Measurements from ENCODE around the gene ETV3L.

ETV3L gene

DNA sequence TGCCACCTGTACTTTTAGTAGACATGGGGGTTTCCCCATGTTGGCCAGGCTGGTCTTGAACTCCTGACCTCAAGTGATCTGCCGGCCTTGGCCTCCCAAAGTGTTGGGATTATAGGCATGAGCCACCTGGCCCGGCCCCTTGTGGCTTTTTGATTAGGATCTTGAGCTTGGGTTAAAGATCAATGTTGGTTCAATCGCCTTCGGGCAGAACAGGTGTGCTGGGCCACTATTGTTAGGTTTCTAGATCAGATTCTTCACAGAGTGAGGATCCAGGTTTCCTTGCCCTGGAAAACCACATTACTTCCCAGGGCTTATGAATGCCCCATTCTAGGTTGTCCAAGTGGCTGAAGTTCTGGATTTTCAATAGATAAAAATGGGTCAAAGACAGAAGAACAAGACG is 32.5 kb upstream of the ETV3L start:
- DNase-seq (ENCODE audit: low read depth in 2 of 2): no peak

- DNase-seq (ENCODE audit: low read depth in 2 of 2): no peak
Measured at GRCh38 chr1:157131281-157131680, 31.7 kb upstream of the ETV3L start.

DNA sequence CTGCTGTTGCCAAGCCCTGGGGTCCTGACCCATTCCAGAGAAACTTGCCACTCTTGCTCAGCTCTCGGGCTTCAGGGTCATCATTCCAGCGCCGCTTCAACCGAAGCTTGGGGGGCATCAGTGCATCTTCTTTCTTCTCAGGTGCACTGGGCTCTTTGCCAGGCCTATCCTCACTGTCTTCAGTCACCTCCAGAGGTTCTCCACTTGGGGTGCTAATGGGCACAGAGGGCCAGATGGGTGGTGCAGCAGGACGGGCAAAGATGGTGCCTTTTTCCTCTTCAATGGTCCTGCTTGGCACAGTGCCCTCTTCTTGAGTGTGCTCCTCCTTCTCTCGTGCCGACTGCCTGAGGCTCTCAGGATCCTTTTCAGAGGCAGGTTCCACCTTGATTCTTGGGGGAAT is 25.2 kb upstream of the ETV3L start:
- no peak for DNase-seq (ENCODE audit: low read depth in 2 of 2)

GRCh38 chr1:157119448-157119847 is 19.8 kb upstream of the ETV3L start:
- no peak for DNase-seq (ENCODE audit: low read depth in 2 of 2)

GRCh38 chr1:157119008-157119407 is 19.4 kb upstream of the ETV3L start:
- no peak for DNase-seq (ENCODE audit: low read depth in 2 of 2)

GRCh38 chr1:157117527-157118057 is 18.0 kb upstream of the ETV3L start:
- DNase-seq (ENCODE audit: low read depth in 2 of 2): no peak

DNA sequence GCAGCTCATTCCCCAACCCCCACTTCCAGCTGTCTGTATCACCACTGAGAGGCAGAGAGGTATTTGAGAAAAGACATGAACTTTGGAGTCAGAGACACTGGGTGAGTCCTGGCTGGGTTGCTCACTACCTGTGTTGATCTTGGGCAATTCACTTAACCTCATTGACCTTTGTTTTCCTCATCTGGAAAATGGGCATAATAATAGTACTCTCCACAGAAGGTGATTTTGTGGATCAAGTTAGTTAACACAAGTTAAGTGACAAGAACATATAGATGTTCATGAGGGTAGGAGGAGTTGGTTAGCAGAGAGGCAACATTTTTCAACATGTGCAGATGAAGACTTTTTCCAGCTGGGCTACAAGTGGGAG is 17.1 kb upstream of the ETV3L start:
- no peak for DNase-seq (ENCODE audit: low read depth in 2 of 2)

DNA sequence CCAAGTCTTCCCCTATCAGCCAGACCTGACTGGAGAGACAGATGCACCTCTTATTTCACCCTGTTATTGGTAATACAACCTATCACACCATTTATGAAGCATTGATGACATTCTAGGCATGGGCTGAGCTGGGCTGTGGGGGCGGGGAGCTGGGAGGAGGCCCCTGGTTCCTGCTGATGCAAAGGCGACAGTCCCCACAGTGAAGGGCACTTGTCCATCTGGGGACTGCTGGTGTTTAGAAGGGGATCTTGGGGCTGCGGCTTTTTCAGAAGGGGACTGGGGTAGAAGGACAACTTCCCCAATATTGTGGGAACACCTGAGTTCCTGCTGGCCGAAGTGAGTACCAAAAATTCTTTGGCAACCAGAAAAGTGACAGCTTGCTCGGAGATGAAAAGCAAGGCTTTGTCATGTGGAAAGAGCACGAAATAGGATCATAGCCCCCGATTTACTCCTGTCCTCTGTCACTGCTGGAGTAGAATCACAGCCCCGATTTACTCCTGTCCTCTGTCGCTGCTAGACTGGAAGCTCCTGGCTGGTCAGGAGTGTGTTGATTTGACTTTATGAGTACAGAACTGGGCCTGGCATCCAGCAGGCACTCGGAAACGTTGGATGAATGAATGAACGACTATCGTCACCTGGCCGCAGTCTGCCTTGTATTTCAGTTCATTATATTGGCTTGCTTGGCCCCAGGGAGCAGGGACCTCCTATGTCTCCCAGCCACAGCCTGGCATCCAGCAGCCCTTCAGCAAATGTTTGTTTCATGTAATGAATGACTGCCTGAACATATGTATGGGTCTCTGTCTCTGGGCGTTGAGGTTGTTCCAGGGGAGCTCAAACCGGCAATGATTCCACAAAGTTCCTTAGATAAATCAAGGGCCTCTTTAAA is 16.5 kb upstream of the ETV3L start:
- no peak for DNase-seq (ENCODE audit: low read depth in 2 of 2)

DNA sequence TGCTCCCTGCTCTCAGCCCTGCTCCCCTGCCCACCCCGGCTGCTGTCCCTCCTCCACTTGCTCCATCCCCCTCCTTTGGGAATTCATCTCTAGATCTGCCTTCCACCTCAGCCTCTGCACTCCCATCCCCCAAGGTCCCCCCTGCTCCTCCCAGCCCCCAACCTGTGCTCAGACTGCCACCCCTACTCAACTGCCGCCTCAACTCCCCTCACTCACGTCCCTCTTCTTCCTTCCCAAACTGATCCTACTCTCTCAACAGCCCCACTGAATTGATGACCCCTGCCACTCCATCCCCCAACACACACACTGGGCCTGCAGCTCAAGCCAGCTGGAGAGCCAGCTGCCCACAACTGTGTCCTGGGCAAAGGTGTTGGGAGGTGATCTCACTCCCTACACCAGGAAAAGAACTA is 15.8 kb upstream of the ETV3L start:
- no peak for DNase-seq (ENCODE audit: low read depth in 2 of 2)

DNA sequence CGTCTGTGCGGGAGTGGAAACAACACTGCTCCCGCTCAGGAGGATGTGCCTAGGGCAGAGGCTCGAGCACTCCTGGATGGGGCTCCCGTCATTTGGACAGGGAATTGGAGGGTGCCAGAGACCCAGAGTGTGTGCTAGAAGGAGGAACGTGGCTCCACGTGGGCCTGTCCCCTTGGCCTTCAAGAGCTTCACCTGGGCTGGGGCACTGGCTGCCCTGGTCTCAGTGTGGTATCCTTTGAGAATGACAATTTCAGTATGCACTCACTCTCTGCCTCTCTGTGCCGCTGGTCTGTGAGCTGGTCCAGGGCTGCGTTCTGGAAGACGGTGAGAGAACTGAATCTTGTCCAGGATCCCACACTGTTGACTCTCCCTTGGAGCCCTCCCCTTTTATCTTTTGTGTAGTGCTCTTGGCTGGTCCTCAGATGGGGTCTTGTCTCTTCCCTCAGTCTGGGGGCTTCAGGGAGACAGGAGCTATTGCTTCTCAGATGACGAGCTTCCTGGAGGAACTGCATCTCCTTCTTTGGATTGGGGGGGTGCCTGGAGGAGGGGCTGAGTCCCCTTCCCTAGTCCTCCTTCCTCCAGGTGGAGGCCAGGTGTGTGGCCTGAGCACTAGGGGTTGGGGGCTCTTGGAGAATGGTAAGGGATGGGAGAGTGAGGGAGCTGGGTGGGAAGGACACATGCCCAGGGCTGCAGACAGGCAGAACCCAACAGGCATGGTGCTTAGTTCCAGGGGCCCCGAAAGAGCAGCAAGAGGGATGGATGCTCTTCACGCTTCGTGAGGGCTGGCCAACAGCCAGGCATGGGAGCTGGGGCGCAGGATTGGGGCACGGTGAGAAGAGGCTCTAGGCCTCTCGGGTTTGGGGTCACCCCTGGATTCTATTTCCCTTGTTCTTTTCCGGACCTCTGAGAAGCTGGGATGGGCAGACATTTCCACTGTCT is 14.8 kb upstream of the ETV3L start:
- DNase-seq (ENCODE audit: low read depth in 2 of 2): no peak

DNA sequence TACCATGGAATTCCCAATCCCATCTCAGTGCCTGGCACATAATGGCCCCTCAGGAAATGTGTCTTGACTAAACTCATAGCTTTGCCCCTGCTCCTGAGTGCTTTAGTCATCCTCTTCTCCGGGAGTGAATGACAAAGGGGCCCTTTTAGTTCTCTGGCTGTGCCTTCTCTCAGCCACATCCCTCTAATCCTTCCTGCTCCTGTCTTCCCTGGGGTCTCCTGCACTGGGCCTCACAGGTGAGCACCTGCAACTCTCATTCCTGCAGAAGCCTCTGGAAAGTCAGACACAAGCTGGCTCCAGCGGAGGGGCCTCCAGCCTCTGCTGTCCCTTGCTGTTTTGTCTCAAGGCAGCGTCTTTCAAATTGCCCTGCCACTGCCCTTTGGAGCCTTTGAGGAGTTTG is 14.0 kb upstream of the ETV3L start:
- DNase-seq (ENCODE audit: low read depth in 2 of 2): no peak

- no peak for DNase-seq (ENCODE audit: low read depth in 2 of 2)
Measured at GRCh38 chr1:157113106-157113505, 13.5 kb upstream of the ETV3L start.

GRCh38 chr1:157112186-157112867 is 12.7 kb upstream of the ETV3L start:
- no peak for DNase-seq (ENCODE audit: low read depth in 2 of 2)

DNA sequence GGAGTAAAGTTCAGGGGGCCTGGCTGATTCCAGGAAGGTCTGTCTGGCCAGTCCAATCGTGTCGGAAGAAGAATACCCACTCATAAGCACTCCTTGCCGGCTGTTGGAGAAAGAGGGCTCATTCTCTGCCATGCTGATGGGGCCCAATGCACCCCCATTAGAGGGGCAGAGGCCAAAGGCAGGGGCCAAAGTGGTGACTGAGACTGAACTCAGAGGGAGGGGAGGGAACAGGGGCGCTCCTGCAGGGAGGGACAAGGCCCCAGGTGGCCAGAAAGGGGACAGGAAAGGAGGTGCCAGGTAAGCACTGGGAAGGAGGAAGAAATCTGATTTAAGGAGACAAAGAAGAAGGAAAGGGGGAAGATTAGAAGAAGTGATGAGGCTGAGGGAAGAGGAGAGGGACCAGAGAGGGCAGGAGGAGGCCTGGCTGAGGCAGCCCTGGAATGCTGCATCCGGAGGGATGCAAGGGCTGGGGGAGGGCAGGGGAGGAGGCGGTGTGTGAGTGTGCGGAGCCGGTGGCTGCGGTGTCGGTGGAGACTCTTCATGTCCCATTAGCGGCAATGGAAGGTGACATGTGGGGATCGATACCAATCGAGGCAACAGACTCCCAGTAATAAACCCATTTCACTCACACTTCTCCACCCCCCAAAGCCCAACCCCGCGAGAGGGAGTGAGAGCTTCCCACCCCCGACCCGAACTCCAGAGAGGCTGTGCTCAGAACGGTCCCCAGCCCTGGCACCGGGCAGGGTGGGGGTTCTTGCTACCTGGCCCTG is 12.0 kb upstream of the ETV3L start:
- no peak for DNase-seq (ENCODE audit: low read depth in 2 of 2)

GRCh38 chr1:157110686-157111085 is 11.1 kb upstream of the ETV3L start:
- DNase-seq (ENCODE audit: low read depth in 2 of 2): no peak

DNA sequence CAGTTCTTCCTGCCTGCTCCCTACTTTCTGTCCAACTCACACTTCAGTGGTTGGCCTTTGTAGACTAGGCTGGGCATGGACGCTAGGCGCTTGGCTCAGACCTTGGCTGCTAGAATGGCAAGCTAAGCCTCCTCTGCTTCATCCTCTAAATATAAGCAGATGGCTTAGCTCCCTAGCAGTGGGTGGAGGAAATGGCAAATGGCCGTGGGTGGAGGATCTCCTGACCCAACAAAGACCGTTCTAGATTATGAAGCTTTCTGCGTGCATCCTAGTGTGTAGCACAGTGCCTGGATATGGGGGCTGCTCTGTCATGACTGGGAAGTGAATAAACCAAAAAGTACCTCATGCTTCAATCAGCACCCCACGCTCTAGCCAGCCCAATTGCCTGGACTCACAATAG is 10.4 kb upstream of the ETV3L start:
- no peak for DNase-seq (ENCODE audit: low read depth in 2 of 2)

DNA sequence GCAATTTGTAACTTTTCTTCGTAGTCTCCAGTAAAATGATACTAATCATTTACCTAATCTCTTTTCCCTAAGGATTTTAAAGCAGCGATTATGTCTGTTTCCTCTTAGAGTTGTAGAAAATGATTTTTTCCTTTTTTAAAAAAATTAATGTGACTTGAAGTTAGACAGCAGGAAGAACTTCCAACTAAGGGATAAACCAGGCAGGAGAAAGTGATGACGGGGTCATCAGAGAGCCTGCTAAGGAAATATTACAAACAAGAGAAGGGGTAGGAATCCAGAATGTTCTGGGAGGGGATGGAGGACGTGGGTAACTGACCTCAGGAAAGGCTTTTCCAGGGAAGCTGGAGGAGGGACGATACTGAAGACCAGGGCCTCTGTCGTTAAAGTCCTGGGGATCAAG is 8.8 kb upstream of the ETV3L start:
- no peak for DNase-seq (ENCODE audit: low read depth in 2 of 2)

GRCh38 chr1:157107702-157108101 is 8.1 kb upstream of the ETV3L start:
- DNase-seq (ENCODE audit: low read depth in 2 of 2): no peak

DNA sequence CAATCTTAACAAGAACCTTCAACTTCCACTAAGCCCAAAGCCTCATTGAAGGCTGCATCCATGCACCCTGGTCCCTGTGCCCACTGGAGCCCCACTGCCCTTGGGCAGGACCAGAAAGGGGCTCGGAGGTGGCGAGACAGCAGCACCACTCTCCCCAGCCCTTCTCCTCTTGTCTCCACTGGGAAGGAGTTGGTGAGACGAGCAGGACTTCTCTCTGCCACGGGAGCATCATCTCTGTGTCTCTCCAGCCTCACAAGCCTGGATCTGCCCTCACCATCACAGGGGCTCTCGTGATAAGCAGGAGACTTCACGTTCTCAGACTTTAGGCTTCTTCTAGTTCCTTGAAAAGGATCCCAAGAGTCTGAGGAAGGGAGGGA is 7.2 kb upstream of the ETV3L start:
- DNase-seq (ENCODE audit: low read depth in 2 of 2): no peak

- peak; percentile 22 to 27 for DNase-seq (ENCODE audit: low read depth in 2 of 2)
Measured at GRCh38 chr1:157105988-157106812, 6.6 kb upstream of the ETV3L start.

Data from stimulated activated CD8-positive, alpha-beta memory T cell treated with anti-CD3 and anti-CD28 coated beads, Interleukin-2, amount 100 ng/mL, for 48 hours (primary cell).